Activated CD8-positive, alpha-beta T cell treated with anti-CD3 and anti-CD28 coated beads for 36 hours (primary cell): Measurements from ENCODE around the gene HTRA3. TPM values are rescaled to one million over a fixed set of nuclear protein-coding genes. Genes with fewer than 3 reads are reported as not detected.

Experiments
- ATAC-seq: fragments of 200-7000 bp; cut with Tn5 transposase; one replicate; pipeline ENCODE4 v1.10.0; 2021; ENCODE audit warnings: mild to moderate bottlenecking, moderate library complexity
- CTCF ChIA-PET: fragments of 350-600 bp; sonication (Branson Sonifier 250); formaldehyde crosslinking; loops from one replicate; lab custom pipeline; 2021; ENCODE audit warnings: antibody characterized with exemption; lab: Charles Lee
- POLR2A ChIA-PET: fragments of 350-600 bp; sonication (Branson Sonifier 250); formaldehyde crosslinking; loops from one replicate; lab custom pipeline; 2021; ENCODE audit warnings: antibody characterized with exemption; lab: Charles Lee
- DNase-seq: peaks from one replicate; pipeline ENCODE4 v3.0.0-alpha.2; 2020
- H3K27ac Mint-ChIP-seq: one replicate; pipeline ENCODE4 v1.8.0; 2021; ENCODE audit warnings: mild to moderate bottlenecking, mixed read lengths
- H3K27me3 Mint-ChIP-seq: one replicate; pipeline ENCODE4 v1.8.0; 2021; ENCODE audit warnings: mixed read lengths
- H3K36me3 Mint-ChIP-seq: one replicate; pipeline ENCODE4 v1.8.0; 2021; ENCODE audit warnings: low read depth, mixed read lengths
- H3K4me1 Mint-ChIP-seq: one replicate; pipeline ENCODE4 v1.8.0; 2021; ENCODE audit warnings: low read depth, mixed read lengths
- H3K4me3 Mint-ChIP-seq: one replicate; pipeline ENCODE4 v1.8.0; 2021; ENCODE audit warnings: mild to moderate bottlenecking, moderate library complexity, mixed read lengths
- H3K9me3 Mint-ChIP-seq: one replicate; pipeline ENCODE4 v1.8.0; 2021; ENCODE audit warnings: mixed read lengths
- intact Hi-C: fragments of 100-400 bp; cut with micrococcal nuclease; formaldehyde crosslinking; loops from one replicate; pipeline ENCODE4 v1.10.0; 2022
- total RNA-seq, 2 experiments: library from RNA; stranded (reverse); gene quantifications; one replicate each; pipeline ENCODE4 v1.2.3, GENCODE V29; 2021
- TF ChIP-seq, protein P1 (sequence below): fragments of 200-600 bp; IDR thresholded peaks from one replicate; pipeline ENCODE4 v1.8.0; 2022; ENCODE audit warnings: antibody characterized with exemption, mild to moderate bottlenecking

The HTRA3 gene
- total RNA-seq, 2 experiments from 2014 or later, result 0.11 TPM; not detected in 1

DNA sequence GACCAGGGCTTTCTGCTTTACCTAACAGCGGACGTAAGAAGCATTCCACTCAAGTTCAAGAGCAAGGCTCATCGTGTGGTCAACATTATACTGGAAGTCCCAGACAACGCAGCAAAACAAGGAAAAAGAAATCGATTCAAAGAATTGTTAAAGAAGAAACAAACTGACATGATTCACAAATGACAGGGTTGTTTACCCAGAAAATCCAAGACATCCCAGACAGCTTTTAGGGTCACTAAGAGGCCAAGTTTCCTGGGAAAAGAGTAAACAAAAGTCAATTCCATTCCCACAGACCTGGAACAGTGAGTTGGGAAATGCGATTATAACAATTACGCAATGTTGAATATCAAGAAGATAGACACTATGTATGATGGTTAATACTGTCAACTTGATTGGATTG lies 21.5 kb upstream of the HTRA3 start:
- Mint-ChIP-seq H3K27ac (no peak overlapping the region), H3K27me3 (no peaks in the 10 kb centered on the region), H3K36me3 (no peaks in the 10 kb centered on the region), H3K4me3 (no peak overlapping the region), H3K4me1 (no peaks in the 10 kb centered on the region), H3K9me3 (no peaks in the 10 kb centered on the region)
- ChIA-PET POLR2A (no interaction called here), CTCF (interaction anchor here (0.8 kb wide), 1 partner anchor 155 kb away, joined by 3 read pairs; no protein-coding TSS in a partner anchor)
- intact Hi-C loops, result no loop called here
- TF ChIP-seq, protein P1, sequence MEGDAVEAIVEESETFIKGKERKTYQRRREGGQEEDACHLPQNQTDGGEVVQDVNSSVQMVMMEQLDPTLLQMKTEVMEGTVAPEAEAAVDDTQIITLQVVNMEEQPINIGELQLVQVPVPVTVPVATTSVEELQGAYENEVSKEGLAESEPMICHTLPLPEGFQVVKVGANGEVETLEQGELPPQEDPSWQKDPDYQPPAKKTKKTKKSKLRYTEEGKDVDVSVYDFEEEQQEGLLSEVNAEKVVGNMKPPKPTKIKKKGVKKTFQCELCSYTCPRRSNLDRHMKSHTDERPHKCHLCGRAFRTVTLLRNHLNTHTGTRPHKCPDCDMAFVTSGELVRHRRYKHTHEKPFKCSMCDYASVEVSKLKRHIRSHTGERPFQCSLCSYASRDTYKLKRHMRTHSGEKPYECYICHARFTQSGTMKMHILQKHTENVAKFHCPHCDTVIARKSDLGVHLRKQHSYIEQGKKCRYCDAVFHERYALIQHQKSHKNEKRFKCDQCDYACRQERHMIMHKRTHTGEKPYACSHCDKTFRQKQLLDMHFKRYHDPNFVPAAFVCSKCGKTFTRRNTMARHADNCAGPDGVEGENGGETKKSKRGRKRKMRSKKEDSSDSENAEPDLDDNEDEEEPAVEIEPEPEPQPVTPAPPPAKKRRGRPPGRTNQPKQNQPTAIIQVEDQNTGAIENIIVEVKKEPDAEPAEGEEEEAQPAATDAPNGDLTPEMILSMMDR, result no peak
- DNase-seq (no peak), ATAC-seq (no peak)

DNA sequence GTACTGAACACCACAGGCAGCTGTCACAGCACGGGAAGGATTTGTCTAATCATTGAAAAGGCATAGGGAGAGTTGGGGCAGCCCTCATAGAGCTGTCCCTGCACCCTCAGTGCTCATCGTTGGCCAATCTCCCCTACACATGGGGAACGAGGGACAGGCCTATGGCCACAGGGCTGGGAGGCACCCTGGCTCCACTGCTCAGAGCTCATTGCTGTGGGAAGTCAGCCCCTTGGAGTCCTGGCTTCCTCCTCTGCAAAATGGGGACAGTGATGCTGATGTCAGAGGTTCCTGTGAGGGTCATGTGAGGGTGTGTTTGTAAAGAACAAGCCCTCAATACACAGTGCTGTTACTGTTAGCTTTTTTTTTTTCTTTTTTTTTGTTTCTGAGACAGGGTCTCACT lies 19.3 kb upstream of the HTRA3 start:
- intact Hi-C loops, result no loop called here
- TF ChIP-seq, protein P1, result no peak
- Mint-ChIP-seq H3K9me3 (no peaks in the 10 kb centered on the region), H3K36me3 (no peaks in the 10 kb centered on the region), H3K27ac (no peak overlapping the region), H3K4me3 (no peak overlapping the region), H3K4me1 (no peaks in the 10 kb centered on the region), H3K27me3 (no peaks in the 10 kb centered on the region)
- ChIA-PET CTCF (interaction anchor here (0.6 to 1.3 kb wide), 2 partner anchors 8 to 152 kb away, joined by 3 read pairs; no protein-coding TSS in a partner anchor), POLR2A (no interaction called here)
- ATAC-seq (no peak), DNase-seq (no peak)

DNA sequence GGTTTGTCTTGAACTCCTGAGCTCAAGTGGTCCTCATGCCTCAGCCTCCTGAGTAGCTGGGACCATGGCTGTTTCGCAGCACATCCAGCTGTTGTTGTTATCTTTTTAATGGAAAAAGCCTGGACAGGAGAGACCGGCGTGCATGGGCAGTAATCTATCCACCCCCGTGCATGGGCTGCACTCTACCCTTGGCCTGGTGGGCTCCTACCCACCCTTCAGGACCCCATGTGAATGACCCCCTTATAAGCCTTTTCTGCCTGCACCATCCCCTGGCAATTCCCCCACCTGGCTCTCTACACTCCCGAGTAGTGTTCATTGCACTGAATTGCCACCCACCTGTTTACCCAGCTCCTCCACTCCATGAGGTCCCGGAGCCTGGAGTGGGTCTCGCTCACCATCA lies 18.9 kb upstream of the HTRA3 start:
- ChIA-PET POLR2A (no interaction called here), CTCF (interaction anchor here (0.6 to 1.3 kb wide), 2 partner anchors 9 to 151 kb away, joined by 3 read pairs; no protein-coding TSS in a partner anchor)
- DNase-seq, result no peak
- Mint-ChIP-seq H3K36me3 (no peaks in the 10 kb centered on the region), H3K27ac (no peak overlapping the region), H3K9me3 (no peaks in the 10 kb centered on the region), H3K4me3 (no peak overlapping the region), H3K27me3 (no peaks in the 10 kb centered on the region), H3K4me1 (no peaks in the 10 kb centered on the region)
- intact Hi-C loops, result no loop called here
- ATAC-seq, result no peak
- TF ChIP-seq, protein P1, result no peak

DNA sequence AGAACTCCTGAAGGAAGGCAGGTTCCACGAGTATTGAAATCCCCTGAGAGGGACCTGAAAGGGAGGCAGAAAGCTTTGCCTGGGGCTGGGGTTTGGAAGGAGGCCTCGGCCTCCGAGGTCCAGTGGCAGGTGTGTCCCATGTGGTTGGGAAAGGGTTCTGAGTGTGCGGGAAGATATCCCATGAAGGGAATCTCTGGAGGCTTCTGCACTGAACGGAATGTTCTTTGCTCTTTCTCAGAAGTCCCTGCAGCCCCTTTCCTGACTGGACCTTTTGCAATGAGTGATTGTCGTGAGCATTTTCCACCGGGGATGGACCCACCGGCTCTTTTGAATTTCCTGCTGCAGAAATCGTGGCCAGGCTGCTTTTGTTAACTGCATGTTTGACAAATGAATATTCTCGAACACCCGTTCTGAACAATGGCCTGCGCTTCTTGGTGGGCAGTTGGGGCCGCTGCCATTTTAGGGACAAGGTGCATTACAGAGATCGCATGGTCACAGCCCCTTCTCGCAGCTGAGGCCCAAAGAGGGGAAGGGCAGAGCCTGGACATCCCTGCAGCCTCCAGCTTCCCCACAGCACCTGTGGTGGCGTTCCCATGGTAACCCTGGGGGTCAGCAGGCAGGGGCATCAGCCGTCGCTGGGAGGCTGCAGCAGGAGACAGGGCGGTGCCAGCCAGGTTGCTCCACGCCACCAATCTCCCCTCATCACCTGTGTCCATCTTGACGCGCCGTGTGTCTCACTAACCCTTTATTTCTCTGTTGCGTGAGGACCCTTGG lies 18.3 kb upstream of the HTRA3 start:
- intact Hi-C loops, result no loop called here
- Mint-ChIP-seq H3K27ac (no peak overlapping the region), H3K4me1 (no peaks in the 10 kb centered on the region), H3K36me3 (no peaks in the 10 kb centered on the region), H3K9me3 (no peaks in the 10 kb centered on the region), H3K27me3 (no peaks in the 10 kb centered on the region), H3K4me3 (no peak overlapping the region)
- ATAC-seq (no peak), DNase-seq (no peak)
- TF ChIP-seq, protein P1, result no peak
- POLR2A ChIA-PET, result no interaction called here
- CTCF ChIA-PET, result interaction anchor here (0.6 to 1.3 kb wide), 2 partner anchors 9 to 151 kb away, joined by 3 read pairs; no protein-coding TSS in a partner anchor
